NCI-H1105 treated with DMSO at 0.1 percent for 48 hours (cell line): ENCODE results near the gene ARHGEF37.
"Not testable (repeated sequence)": the region's sequence is repeated elsewhere in the genome, so short reads cannot be mapped to it uniquely, and the experiment has no call there.

Experiments
- DNase-seq: peaks from one replicate; lab custom pipeline; 2025; lab: John Stamatoyannopoulos, UW

The ARHGEF37 gene, protein sequence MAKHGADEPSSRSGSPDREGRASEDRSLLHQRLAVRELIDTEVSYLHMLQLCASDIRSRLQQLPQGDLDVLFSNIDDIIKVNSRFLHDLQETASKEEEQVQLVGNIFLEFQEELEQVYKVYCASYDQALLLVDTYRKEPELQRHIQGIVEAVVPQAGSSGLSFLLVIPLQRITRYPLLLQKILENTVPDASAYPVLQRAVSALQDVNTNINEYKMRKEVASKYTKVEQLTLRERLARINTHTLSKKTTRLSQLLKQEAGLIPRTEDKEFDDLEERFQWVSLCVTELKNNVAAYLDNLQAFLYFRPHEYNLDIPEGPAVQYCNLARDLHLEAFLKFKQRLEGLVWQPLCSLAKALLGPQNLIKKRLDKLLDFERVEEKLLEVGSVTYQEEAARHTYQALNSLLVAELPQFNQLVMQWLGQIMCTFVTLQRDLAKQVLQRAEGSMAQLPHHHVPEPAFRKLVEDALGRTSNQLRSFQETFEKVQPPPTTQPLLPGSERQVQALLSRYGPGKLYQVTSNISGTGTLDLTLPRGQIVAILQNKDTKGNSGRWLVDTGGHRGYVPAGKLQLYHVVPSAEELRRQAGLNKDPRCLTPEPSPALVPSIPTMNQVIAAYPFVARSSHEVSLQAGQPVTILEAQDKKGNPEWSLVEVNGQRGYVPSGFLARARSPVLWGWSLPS

DNA sequence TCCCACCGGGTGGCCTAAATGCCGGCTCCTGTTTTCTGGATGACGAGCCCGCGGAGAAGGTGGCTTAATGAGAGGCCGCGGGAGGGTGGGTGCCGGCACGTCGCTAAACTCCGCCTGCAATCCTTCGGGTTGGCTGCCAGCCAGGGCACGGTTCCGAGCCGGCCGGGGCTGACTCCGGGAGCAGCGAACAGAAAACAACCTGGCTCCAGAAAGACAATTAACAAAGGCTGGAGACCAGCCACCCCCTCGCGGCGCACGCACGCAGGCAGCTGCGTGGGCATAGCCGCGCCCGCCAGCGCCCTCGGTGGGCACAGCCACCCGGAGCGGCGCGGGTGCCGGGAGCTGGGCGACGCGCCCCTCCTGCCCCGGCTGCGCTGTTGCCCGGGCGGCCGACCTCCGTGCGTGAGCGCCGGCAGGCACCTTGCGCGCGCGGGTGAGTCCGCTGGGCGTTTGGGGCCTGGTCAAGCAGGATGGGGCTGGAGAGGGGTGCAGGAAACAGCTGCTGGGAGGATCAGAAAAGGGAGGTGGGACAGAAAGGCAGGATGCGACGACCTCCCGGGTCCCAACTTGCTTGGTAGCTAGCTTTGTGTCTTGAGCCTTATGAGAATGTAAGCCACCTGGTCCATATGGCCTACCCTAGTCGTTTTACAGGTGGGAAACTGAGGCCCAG lies at the start of gene ARHGEF37:
Gene ARHGEF37 (plus strand): TSS at position 307 of the 670 bp plus-strand sequence. CDS start 16,272 bp downstream, outside the sequence.
- DNase-seq = peak; percentile 56

- DNase-seq = no peak
Observed at GRCh38 chr5:149532413-149532812, 48.9 kb upstream of the ARHGEF37 start.

DNA sequence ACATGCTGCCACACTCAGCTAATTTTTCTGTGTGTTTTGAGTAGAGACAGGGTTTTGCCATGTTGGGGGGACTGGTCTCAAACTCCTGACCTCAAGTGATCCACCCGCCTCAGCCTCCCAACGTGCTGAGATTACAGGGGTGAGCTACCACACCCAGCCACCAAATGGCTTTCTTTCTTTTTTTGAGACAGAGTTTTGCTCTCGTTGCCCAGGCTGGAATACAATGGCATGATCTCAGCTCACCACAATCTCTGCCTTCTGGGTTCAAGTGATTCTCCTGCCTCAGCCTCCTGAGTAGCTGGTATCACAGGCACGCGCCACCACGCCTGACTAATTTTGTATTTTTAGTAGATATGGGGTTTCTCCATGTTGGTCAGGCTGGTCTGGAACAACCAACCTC lies 45.5 kb upstream of the ARHGEF37 start:
- DNase-seq = not testable (repeated sequence)

GRCh38 chr5:149537374-149537975 lies 43.8 kb upstream of the ARHGEF37 start:
- no peak for DNase-seq

DNA sequence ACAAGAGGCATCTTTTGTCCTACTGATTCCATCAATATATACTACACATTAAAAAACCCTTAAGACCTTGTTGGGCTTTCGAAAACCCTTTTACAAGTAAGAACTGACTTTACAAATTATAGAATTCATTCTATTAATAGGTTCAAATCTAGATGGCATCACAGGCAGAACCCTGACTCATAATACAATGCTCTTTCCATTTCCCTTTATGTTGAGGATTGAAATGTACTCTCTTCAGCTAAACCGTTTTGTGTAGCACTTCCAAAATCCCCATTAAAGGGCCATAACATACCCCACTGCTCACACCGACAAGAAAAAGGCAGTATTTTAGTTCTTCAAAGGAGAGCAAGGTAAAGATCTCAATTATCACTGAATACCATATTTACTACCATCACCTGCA lies 41.2 kb upstream of the ARHGEF37 start:
- no peak for DNase-seq

GRCh38 chr5:149541893-149542292 lies 39.4 kb upstream of the ARHGEF37 start:
- no peak for DNase-seq

- DNase-seq = no peak
Observed at GRCh38 chr5:149543361-149544027, 37.8 kb upstream of the ARHGEF37 start.

- no peak for DNase-seq
Observed at GRCh38 chr5:149544028-149544420, 37.3 kb upstream of the ARHGEF37 start.

DNA sequence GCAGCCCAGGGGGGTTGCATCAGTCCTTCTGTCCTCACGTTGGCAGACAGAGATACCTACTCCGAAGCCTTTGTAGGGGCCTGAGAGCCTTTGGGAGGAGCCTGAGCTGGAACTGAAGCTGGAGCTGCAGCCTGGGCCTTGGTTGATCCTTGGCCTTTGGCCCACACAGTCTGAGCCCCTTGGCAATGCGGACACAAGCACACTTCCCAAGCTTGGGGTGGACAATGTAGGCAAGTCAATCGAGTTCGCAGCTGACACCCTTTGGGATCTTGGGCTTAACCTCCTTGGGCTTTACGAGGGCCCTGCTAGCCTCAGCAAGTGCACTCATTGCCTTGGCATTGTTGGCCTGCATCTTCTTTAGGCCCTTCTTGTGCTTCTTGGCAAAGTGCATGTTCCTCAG lies 36.0 kb upstream of the ARHGEF37 start:
- no peak for DNase-seq

DNA sequence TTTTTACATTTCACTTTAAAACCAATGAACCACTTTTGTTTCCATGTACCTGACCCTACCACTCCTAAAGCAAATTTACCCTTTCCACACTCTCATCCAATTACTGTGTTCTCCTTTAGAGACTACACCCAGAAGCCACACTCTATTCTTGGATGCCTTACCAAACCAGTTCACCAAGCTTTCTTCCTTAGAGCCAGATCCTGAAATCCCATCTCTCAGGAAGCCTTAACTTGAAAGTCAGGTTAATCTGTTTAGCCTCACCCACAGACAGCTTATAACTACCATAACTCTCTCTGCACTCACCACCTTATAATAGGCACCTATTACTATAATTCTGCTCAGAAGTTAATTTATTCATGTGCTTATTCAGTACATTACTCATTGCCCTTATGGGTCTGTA lies 34.3 kb upstream of the ARHGEF37 start:
- no peak for DNase-seq

DNA sequence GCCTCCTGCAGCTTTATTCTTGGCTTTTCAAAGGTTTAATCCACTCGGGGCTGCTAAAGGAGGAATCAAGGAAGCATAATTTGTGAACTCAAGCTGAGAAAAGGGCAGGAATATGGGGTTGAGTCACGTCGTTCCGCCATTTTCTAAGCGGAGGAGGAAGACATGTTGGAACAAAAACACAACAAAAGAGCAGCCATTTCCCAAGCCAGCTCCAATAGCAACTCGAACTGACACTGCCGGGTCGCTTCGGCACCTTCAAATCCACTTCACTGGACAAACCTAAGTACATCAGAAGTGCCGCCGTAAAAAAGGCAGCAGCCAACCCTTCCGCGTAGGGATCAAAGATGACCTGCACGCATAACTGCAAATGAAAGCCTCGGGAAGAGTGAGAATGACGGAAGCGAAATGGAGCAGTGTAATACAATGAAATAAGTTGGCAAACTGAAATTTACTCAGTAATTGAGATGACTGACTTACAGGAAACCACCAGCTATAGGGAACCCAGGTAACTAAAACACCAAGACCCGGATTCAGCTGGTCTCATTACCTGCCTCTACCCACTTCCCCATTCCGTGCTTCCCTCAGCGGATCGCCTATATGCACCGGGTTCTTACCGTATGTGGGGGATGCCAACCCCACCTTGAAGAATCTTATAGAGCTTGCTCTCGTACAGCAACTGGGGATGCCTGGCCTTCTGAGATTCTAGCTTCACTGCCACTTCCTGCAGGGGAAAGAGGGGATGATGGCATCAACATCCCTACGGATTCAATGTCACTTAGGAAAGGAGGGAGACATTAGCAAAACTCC lies 31.6 kb upstream of the ARHGEF37 start:
- DNase-seq = peak; percentile 55

DNA sequence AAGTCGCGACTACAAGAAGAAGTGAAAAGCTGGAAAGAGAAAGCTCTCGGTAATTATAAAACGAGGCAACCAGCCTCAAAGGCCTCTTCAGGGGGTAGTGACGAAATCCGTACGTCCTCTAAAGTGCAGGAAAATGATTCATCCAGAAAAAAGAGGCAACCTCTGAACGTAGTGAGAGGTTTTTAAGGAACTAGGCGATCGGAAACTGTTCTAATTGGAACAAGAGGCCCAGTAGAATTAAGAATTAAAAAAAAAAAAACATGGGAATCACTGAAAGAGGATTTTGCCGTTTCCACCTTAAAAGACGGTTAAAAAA lies 31.1 kb upstream of the ARHGEF37 start:
- no peak for DNase-seq

GRCh38 chr5:149550594-149551226 lies 30.6 kb upstream of the ARHGEF37 start:
- no peak for DNase-seq

DNA sequence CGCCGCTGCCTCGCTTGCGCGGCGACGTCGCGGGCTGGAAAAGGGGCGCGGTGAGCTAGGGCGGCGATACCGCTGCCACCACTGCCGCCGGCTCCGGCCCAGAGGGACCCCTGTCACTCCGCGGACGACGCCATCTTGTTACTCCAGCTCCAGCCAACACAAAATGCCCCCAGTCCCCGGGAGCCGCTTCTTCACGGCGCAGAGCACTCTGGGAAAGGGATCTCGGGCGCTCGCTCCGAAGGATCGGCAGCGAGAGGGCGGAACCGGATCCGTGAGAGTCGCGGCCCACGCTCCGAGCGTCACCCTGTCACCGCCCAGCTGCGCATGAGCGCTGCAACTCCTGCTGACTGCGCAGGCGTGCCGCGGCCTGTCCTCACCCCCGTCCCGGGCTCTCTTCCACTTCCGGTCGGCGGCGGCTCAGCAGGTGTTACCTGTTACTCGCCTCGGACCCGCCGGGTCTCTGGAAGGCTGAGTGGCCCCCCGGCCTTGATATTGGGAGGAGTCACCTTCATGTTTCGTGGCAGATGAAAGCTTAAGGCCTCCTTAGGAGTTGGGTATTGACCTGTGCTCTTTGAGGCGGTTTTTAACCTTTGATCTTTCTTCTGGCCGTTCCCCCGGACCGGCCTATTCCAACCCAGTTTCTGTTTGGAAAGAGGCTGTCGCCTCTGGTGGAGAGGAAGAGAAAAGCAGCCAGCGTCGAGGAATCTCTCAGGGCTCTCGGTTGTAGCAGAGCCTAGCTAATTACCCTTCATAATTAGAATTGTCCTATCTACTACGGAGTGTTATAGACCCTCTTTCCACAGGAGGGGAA lies 29.9 kb upstream of the ARHGEF37 start, which contains the start of gene CSNK1A1:
Gene CSNK1A1 (minus strand): TSS at position 213 of the 811 bp plus-strand sequence. CDS start 475 bp downstream, outside the sequence.
- peak; percentile 90 for DNase-seq

DNA sequence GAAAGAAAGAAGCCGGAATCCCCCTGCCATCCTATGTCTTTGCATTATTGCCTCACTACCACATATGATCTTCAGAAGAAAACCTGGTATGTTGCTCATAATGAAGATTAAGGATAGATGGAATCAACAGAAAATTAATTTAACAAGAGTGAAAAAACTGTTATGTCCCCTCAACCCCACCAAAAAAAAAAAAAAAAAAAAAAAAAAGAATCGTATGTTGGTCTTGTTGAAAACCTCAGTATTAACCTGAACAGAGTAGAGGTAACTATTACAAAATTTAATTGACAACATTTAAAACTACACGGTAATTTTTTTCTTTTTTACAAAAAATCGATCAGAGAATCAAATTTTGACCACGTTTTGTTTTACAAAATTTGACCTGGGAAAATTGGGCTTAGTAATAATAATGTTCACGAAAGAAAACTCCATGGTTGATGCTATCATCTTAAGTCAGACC lies 29.2 kb upstream of the ARHGEF37 start:
- DNase-seq = no peak

DNA sequence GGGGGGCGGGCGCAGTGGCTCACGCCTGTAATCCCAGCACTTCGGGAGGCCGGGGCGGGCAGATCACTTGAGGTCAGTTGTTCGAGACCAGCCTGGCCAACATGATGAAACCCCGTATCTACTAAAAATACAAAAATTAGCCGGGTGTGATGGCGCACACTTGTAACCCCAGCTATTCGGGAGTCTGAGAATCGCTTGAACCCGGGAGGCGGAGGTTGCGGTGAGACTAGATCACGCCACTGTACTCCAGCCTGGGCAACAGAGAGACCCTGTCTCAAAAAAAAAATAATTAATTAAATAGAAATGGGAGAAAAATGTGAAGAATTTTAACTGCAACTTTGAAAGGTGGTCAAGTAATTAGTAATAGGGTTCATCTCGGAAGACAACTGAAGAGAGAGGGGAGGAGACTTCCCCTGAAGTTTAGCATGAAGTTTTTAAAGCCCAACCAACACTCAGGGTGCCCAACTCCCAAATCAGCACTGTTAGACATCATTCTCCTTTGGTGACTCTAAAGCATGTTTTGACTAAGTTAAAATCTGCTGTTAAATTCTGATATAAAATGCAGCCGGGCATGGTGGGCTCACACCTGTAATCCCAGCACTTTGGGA lies 28.6 kb upstream of the ARHGEF37 start:
- DNase-seq = no peak

DNA sequence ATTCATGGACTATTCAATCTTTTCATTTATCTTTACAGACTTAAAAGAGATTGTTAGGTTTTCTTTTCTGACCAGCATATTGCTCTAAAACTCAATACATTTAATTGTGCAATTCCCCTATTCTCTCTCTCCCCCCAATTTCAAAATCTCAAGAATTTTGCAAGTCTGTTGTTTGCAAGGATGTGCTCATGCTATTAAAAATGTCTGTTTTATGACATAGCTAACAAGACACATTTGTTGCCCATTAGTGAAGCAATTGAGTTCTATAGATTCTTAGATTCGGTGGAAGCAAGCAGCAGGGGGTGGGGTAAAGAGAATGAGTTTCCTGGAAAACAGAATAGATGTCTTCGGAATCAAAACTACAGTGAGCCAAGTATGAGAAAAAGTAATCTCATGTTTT lies 21.6 kb upstream of the ARHGEF37 start:
- DNase-seq = no peak

- DNase-seq = no peak
Observed at GRCh38 chr5:149561848-149562247, 19.4 kb upstream of the ARHGEF37 start.

DNA sequence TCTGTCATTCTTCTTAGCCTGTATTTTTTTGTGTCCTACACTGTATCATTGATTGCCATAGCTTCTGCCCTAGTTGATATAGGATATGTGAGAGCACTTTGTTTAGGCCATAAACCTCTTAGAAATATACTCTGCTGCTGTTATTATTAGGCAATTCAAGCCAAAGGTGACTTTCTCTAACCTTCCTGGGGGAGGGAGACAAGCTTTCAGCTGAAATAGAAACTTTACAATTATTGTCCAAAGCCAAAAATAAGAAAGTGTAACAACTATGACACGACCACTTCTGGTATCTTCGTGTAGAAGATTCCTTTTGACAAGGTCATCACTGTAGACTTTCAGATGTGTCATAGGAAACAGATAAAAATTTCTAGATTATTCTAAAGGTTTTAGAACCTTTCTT lies 17.8 kb upstream of the ARHGEF37 start:
- no peak for DNase-seq
